WTC11 (cell line): ENCODE results near the gene CXCL5. TPM values are rescaled to one million over a fixed set of nuclear protein-coding genes. Genes with fewer than 3 reads are reported as not detected.
A peak's percentile ranks its signal among the peaks of the same experiment; 100 is the strongest.
"Not testable (repeated sequence)": the region's sequence is repeated elsewhere in the genome, so short reads cannot be mapped to it uniquely, and the experiment has no call there.

Experiments
- ATAC-seq: fragments of 200-7000 bp; cut with Tn5 transposase; 2 replicates; pipeline ENCODE4 v1.10.0; 2021; ENCODE audit warnings: mild to moderate bottlenecking, moderate library complexity
- CTCF ChIA-PET: fragments of 300-600 bp; sonication (Branson Sonifier 250); formaldehyde crosslinking; loops from one replicate; lab custom pipeline; 2021; ENCODE audit warnings: antibody characterized with exemption; lab: Charles Lee
- POLR2A ChIA-PET: fragments of 350-600 bp; sonication (Branson Sonifier 250); formaldehyde crosslinking; loops from one replicate; lab custom pipeline; 2021; ENCODE audit warnings: antibody characterized with exemption; lab: Charles Lee
- DNase-seq: peaks from one replicate; pipeline ENCODE4 v3.0.0; 2021; ENCODE audit warnings: low spot score
- H3K27ac Mint-ChIP-seq: 2 replicates; pipeline ENCODE4 v1.8.0; 2021; ENCODE audit warnings: mixed read lengths
- H3K27me3 Mint-ChIP-seq: 2 replicates; pipeline ENCODE4 v1.8.0; 2021; ENCODE audit warnings: low read depth, mild to moderate bottlenecking, moderate library complexity, mixed read lengths
- H3K36me3 Mint-ChIP-seq: 2 replicates; pipeline ENCODE4 v1.8.0; 2021; ENCODE audit warnings: mixed read lengths
- H3K4me1 Mint-ChIP-seq: 2 replicates; pipeline ENCODE4 v1.8.0; 2022; ENCODE audit warnings: mixed read lengths
- H3K4me3 Mint-ChIP-seq: 2 replicates; pipeline ENCODE4 v1.8.0; 2021; ENCODE audit warnings: mild to moderate bottlenecking, moderate library complexity, mixed read lengths
- H3K9me3 Mint-ChIP-seq: 2 replicates; pipeline ENCODE4 v1.8.0; 2021; ENCODE audit warnings: mixed read lengths
- CBFB ChIP-seq: sonication (generic); formaldehyde crosslinking; IDR thresholded peaks from 2 replicates; pipeline ENCODE4 v1.8.1; 2022; ENCODE audit warnings: mild to moderate bottlenecking, low read depth, missing genetic modification reagents
- FOXK1 ChIP-seq: sonication (generic); formaldehyde crosslinking; IDR thresholded peaks from 2 replicates; pipeline ENCODE4 v1.8.0; 2022; ENCODE audit warnings: mild to moderate bottlenecking, moderate library complexity, missing genetic modification reagents
- GRHL2 ChIP-seq: fragments of 250-450 bp; sonication (Bioruptor Pico); IDR thresholded peaks from 2 replicates; pipeline ENCODE4 v1.8.0; 2022; ENCODE audit warnings: mild to moderate bottlenecking, moderate library complexity; ENCODE audit not compliant: insufficient replicate concordance, severe bottlenecking
- GTF2I ChIP-seq: fragments of 250-450 bp; sonication (Bioruptor Pico); conservative IDR thresholded peaks from 2 replicates; pipeline ENCODE4 v1.4.0; 2021; ENCODE audit warnings: mild to moderate bottlenecking
- MXD4 ChIP-seq: fragments of 250-450 bp; sonication (Bioruptor Pico); IDR thresholded peaks from 2 replicates; pipeline ENCODE4 v1.8.0; 2021; ENCODE audit warnings: mild to moderate bottlenecking, moderate library complexity, borderline replicate concordance
- MYBL2 ChIP-seq: sonication (generic); formaldehyde crosslinking; IDR thresholded peaks from 2 replicates; pipeline ENCODE4 v1.8.1; 2023; ENCODE audit warnings: mild to moderate bottlenecking, moderate library complexity, missing genetic modification reagents
- NR2C2 ChIP-seq: sonication (generic); formaldehyde crosslinking; IDR thresholded peaks from 2 replicates; pipeline ENCODE4 v1.8.0; 2022; ENCODE audit warnings: mild to moderate bottlenecking, missing genetic modification reagents
- PRRX2 ChIP-seq: fragments of 250-450 bp; sonication (Bioruptor Pico); IDR thresholded peaks from 2 replicates; pipeline ENCODE4 v1.8.0; 2021; ENCODE audit warnings: mild to moderate bottlenecking
- RORB ChIP-seq: fragments of 250-450 bp; sonication (Bioruptor Pico); IDR thresholded peaks from 2 replicates; pipeline ENCODE4 v1.9.0; 2021; ENCODE audit warnings: mild to moderate bottlenecking
- SMAD3 ChIP-seq: sonication (generic); formaldehyde crosslinking; IDR thresholded peaks from 2 replicates; pipeline ENCODE4 v1.8.0; 2022; ENCODE audit warnings: missing genetic modification reagents, mild to moderate bottlenecking, borderline replicate concordance
- TCF7 ChIP-seq: sonication (generic); formaldehyde crosslinking; IDR thresholded peaks from 2 replicates; pipeline ENCODE4 v1.8.0; 2022; ENCODE audit warnings: mild to moderate bottlenecking, low read depth, missing genetic modification reagents, moderate library complexity
- TEAD4 ChIP-seq: sonication (generic); formaldehyde crosslinking; IDR thresholded peaks from 2 replicates; pipeline ENCODE4 v1.8.0; 2022; ENCODE audit warnings: mild to moderate bottlenecking, missing genetic modification reagents
- ZNF138 ChIP-seq: sonication (generic); formaldehyde crosslinking; conservative IDR thresholded peaks from 2 replicates; pipeline ENCODE4 v1.8.1; 2022; ENCODE audit warnings: mild to moderate bottlenecking, moderate library complexity, missing genetic modification reagents
- ZNF232 ChIP-seq: sonication (generic); formaldehyde crosslinking; IDR thresholded peaks from 2 replicates; pipeline ENCODE4 v1.8.0; 2022; ENCODE audit warnings: mild to moderate bottlenecking, missing genetic modification reagents
- ZNF263 ChIP-seq: sonication (generic); formaldehyde crosslinking; IDR thresholded peaks from 2 replicates; pipeline ENCODE4 v1.8.1; 2022; ENCODE audit warnings: low read depth, mild to moderate bottlenecking, moderate library complexity, missing genetic modification reagents
- ZNF317 ChIP-seq: sonication (generic); formaldehyde crosslinking; IDR thresholded peaks from 2 replicates; pipeline ENCODE4 v1.8.1; 2023; ENCODE audit warnings: low read depth, mild to moderate bottlenecking, moderate library complexity, missing genetic modification reagents, borderline replicate concordance
- ZNF396 ChIP-seq: fragments of 250-450 bp; sonication (Bioruptor Pico); IDR thresholded peaks from 2 replicates; pipeline ENCODE4 v1.8.0; 2021; ENCODE audit warnings: mild to moderate bottlenecking, moderate library complexity, borderline replicate concordance
- ZNF416 ChIP-seq: fragments of 250-450 bp; sonication (Bioruptor Pico); IDR thresholded peaks from 2 replicates; pipeline ENCODE4 v1.9.0; 2021; ENCODE audit warnings: mild to moderate bottlenecking, inconsistent platforms
- total RNA-seq: library from RNA; stranded (reverse); gene quantifications from 3 replicates; pipeline ENCODE4 v1.2.3, GENCODE V29; 2021
- TF ChIP-seq, protein P1 (sequence below): sonication (generic); formaldehyde crosslinking; IDR thresholded peaks from 2 replicates; pipeline ENCODE4 v1.8.1; 2023; ENCODE audit warnings: mild to moderate bottlenecking, missing genetic modification reagents
- TF ChIP-seq, protein P2 (sequence below): sonication (generic); formaldehyde crosslinking; IDR thresholded peaks from 2 replicates; pipeline ENCODE4 v1.8.0; 2023; ENCODE audit warnings: missing genetic modification reagents
- TF ChIP-seq, protein P3 (sequence below): sonication (generic); formaldehyde crosslinking; conservative IDR thresholded peaks from 2 replicates; pipeline ENCODE4 v1.8.1; 2022; ENCODE audit warnings: mild to moderate bottlenecking, missing genetic modification reagents
- TF ChIP-seq, protein P4 (sequence below): sonication (generic); formaldehyde crosslinking; IDR thresholded peaks from 2 replicates; pipeline ENCODE4 v1.8.1; 2023; ENCODE audit warnings: mild to moderate bottlenecking, missing genetic modification reagents, moderate library complexity
- TF ChIP-seq, protein P5 (sequence below): sonication (generic); formaldehyde crosslinking; IDR thresholded peaks from 2 replicates; pipeline ENCODE4 v1.8.1; 2022; ENCODE audit warnings: missing genetic modification reagents, borderline replicate concordance

The CXCL5 gene
- total RNA-seq, 1 experiment from 2014 or later: 3.6 TPM

DNA sequence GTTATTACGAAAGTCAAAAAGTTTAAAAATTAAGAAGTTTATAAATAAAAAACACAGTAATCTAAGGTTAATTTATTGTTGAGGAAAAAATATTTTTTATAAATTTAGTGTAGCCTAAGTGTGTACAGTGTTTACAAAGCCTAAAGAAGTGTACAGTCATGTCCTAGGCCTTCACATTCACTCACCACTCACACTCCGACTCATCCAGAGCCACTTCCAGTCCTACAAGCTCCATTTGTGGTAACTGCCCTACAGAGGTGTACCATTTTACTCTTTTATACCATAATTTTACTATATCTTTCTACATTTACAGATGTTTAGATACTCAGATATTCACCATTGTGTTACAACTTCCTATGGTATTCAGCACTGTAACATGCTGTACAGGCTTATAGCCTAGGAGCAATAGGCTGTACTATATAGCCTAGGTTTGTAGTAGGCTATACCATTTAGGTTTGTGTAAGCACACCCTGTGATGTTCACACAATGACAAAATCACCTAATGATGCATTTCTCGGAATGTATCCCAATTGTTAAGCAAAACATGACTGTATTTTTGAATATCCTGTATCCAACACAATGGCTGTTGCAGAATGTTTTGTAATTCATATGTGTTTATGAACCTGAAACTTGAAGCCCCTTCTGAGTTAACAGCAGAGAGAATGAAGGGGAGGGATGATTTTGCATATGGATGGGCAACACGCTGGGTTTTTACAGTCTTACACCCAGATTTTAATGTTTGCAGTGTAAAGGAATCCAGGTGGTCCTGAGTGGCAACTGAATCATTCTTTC is 13.5 kb downstream of the CXCL5 start (continued):
- TF ChIP-seq, protein P1, sequence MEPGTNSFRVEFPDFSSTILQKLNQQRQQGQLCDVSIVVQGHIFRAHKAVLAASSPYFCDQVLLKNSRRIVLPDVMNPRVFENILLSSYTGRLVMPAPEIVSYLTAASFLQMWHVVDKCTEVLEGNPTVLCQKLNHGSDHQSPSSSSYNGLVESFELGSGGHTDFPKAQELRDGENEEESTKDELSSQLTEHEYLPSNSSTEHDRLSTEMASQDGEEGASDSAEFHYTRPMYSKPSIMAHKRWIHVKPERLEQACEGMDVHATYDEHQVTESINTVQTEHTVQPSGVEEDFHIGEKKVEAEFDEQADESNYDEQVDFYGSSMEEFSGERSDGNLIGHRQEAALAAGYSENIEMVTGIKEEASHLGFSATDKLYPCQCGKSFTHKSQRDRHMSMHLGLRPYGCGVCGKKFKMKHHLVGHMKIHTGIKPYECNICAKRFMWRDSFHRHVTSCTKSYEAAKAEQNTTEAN: peak; percentile 73; the same call in 1 of the 2 replicates
- TF ChIP-seq FOXK1 (CRISPR knock-in tag): peak; percentile 88; the same call in 1 of the 2 replicates
- no peak for TF ChIP-seq PRRX2 (CRISPR knock-in tag)
- TF ChIP-seq ZNF263 (CRISPR knock-in tag): no peak
- TF ChIP-seq MYBL2: peak; percentile 78; the same call in 1 of the 2 replicates
- no peak for TF ChIP-seq ZNF138 (CRISPR knock-in tag)

DNA sequence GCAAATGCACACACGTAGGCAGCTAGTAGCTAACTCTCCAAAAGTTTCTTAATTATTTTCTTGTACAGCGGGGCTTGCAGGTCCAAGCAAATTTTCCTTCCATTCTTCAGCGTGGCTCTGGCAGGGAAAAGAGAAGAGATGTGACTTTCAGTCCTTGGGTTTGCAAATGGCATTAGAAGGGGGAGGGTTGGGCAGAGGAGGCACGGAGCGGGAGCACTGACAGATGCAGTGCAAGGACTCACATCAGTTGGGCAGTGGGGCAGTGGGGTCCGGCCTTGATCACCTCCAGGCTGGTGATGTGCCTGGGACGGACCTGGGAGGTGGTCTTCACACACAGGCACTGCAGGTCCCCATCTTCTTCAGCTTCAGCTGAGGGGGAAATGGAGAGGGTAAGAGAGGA is 17.3 kb downstream of the CXCL5 start:
- Mint-ChIP-seq H3K4me3 (peak overlapping the region; percentile 35), H3K4me1 (peaks cover 67% of the 10 kb centered on the region)
- H3K9me3 Mint-ChIP-seq, H3K27me3 Mint-ChIP-seq, POLR2A ChIA-PET, H3K27ac Mint-ChIP-seq, H3K36me3 Mint-ChIP-seq, DNase-seq: not testable (repeated sequence)
- CTCF ChIA-PET: interaction anchor here (0.8 to 1.1 kb wide), 3 partner anchors 16 to 113 kb away, joined by 3 to 5 read pairs (median 3); partner anchors contain the start of gene CXCL5
- peak; percentile 2; the same call in 1 of the 2 replicates for ATAC-seq

DNA sequence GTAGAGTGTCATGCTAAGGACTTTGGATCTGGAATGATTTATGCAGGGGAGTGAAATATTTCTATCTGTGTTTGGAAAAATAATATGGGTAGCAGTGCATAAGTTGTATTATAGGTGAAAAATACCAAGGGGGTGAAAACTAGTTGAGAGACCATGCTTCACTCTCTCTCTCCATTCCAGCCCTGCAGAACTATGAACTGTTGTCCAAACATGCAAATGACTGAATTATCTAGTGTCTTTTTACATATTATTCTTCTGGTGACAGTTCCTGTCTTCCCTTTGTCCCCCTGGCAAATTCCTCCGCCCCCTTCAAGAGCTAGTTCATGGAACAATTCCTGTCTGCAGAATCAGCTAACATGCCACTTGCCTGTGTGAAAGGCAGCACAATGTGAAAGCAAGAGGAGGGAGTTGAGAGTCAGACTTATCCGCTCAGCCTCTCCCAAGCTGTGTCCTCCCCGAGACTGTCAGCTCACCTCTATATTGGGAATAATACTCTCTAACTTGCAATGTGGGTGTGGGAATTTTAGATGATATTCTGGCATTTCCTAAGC is 19.0 kb downstream of the CXCL5 start:
- no peak for TF ChIP-seq RORB
- TF ChIP-seq FOXK1 (CRISPR knock-in tag): no peak
- no peak for TF ChIP-seq TCF7 (CRISPR knock-in tag)
- no peak for TF ChIP-seq ZNF396 (CRISPR knock-in tag)
- TF ChIP-seq, protein P2, sequence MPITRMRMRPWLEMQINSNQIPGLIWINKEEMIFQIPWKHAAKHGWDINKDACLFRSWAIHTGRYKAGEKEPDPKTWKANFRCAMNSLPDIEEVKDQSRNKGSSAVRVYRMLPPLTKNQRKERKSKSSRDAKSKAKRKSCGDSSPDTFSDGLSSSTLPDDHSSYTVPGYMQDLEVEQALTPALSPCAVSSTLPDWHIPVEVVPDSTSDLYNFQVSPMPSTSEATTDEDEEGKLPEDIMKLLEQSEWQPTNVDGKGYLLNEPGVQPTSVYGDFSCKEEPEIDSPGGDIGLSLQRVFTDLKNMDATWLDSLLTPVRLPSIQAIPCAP (CRISPR knock-in tag): no peak
- TF ChIP-seq, protein P3, sequence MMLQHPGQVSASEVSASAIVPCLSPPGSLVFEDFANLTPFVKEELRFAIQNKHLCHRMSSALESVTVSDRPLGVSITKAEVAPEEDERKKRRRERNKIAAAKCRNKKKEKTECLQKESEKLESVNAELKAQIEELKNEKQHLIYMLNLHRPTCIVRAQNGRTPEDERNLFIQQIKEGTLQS (CRISPR knock-in tag): no peak
- TF ChIP-seq, protein P4, sequence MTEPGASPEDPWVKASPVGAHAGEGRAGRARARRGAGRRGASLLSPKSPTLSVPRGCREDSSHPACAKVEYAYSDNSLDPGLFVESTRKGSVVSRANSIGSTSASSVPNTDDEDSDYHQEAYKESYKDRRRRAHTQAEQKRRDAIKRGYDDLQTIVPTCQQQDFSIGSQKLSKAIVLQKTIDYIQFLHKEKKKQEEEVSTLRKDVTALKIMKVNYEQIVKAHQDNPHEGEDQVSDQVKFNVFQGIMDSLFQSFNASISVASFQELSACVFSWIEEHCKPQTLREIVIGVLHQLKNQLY (CRISPR knock-in tag): no peak
- no peak for TF ChIP-seq MXD4
- TF ChIP-seq GRHL2: no peak
- no peak for TF ChIP-seq ZNF317 (CRISPR knock-in tag)
- TF ChIP-seq CBFB (CRISPR knock-in tag): no peak
- TF ChIP-seq NR2C2 (CRISPR knock-in tag): no peak
- no peak for TF ChIP-seq SMAD3
- no peak for TF ChIP-seq GTF2I (CRISPR knock-in tag)
- TF ChIP-seq ZNF232: no peak
- no peak for TF ChIP-seq ZNF138 (CRISPR knock-in tag)
- no peak for TF ChIP-seq ZNF416 (CRISPR knock-in tag)
- TF ChIP-seq TEAD4 (CRISPR knock-in tag): no peak
- TF ChIP-seq, protein P5, sequence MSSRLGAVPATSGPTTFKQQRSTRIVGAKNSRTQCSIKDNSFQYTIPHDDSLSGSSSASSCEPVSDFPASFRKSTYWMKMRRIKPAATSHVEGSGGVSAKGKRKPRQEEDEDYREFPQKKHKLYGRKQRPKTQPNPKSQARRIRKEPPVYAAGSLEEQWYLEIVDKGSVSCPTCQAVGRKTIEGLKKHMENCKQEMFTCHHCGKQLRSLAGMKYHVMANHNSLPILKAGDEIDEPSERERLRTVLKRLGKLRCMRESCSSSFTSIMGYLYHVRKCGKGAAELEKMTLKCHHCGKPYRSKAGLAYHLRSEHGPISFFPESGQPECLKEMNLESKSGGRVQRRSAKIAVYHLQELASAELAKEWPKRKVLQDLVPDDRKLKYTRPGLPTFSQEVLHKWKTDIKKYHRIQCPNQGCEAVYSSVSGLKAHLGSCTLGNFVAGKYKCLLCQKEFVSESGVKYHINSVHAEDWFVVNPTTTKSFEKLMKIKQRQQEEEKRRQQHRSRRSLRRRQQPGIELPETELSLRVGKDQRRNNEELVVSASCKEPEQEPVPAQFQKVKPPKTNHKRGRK (CRISPR knock-in tag): no peak
- TF ChIP-seq, all 79 proteins: peak for 0
- peaks cover 14% of the 10 kb centered on the region for H3K9me3 Mint-ChIP-seq
- H3K4me1 Mint-ChIP-seq: peaks cover 52% of the 10 kb centered on the region
- no peak for ATAC-seq
- no peak overlapping the region for H3K4me3 Mint-ChIP-seq
- H3K36me3 Mint-ChIP-seq: peaks cover 9% of the 10 kb centered on the region; the same call in 1 of the 2 replicates
- no peak overlapping the region for H3K27ac Mint-ChIP-seq
- no peaks in the 10 kb centered on the region for H3K27me3 Mint-ChIP-seq
- CTCF ChIA-PET: interaction anchor here (1.0 to 1.1 kb wide), 2 partner anchors 14 to 155 kb away, joined by 3 to 7 read pairs; no protein-coding TSS in a partner anchor
- POLR2A ChIA-PET: no interaction called here
- no peak for DNase-seq
